GM21576 (cell line): ENCODE results near the gene GLIPR1.
A peak's percentile ranks its signal among the peaks of the same experiment; 100 is the strongest.
"Not testable (repeated sequence)": the region's sequence is repeated elsewhere in the genome, so short reads cannot be mapped to it uniquely, and the experiment has no call there.

Experiments
- ATAC-seq: cut with Tn5 transposase; IDR thresholded peaks from one replicate; pipeline ENCODE4 v1.9.1; 2021; ENCODE audit warnings: mild to moderate bottlenecking, moderate library complexity; ENCODE audit not compliant: unreplicated experiment

GLIPR1 gene

GRCh38 chr12:75471902-75472890, 8.4 kb upstream of the GLIPR1 start:
- ATAC-seq, result peak; percentile 86

- no peak for ATAC-seq
These were observed 6.4 kb upstream of the GLIPR1 start for GRCh38 chr12:75474116-75474515.

- no peak for ATAC-seq
These were observed 4.5 kb upstream of the GLIPR1 start for GRCh38 chr12:75476071-75476470.

GRCh38 chr12:75477137-75477536, 3.4 kb upstream of the GLIPR1 start:
- no peak for ATAC-seq

GRCh38 chr12:75478116-75478794, 2.3 kb upstream of the GLIPR1 start:
- no peak for ATAC-seq

- peak; percentile 32 for ATAC-seq
These were observed 543 bp upstream of the GLIPR1 start for GRCh38 chr12:75479963-75480461.

- ATAC-seq, result peak; percentile 17
These were observed 604 bp downstream of the GLIPR1 start for GRCh38 chr12:75481013-75481705.

- no peak for ATAC-seq
These were observed 1.2 kb downstream of the GLIPR1 start for GRCh38 chr12:75481774-75482173.

- peak; percentile 19 for ATAC-seq
These were observed 2.1 kb downstream of the GLIPR1 start for GRCh38 chr12:75482646-75483045.

- ATAC-seq, result no peak
These were observed 2.9 kb downstream of the GLIPR1 start for GRCh38 chr12:75483431-75483830.

GRCh38 chr12:75484450-75484849, 3.9 kb downstream of the GLIPR1 start:
- ATAC-seq, result not testable (repeated sequence)

- no peak for ATAC-seq
These were observed 6.8 kb downstream of the GLIPR1 start for GRCh38 chr12:75487308-75487707.

GRCh38 chr12:75488553-75488952, 8.0 kb downstream of the GLIPR1 start:
- no peak for ATAC-seq

- no peak for ATAC-seq
These were observed 8.6 kb downstream of the GLIPR1 start for GRCh38 chr12:75489187-75489586.

GRCh38 chr12:75489613-75490210, 9.2 kb downstream of the GLIPR1 start:
- ATAC-seq, result peak; percentile 84

GRCh38 chr12:75491169-75491568, 10.6 kb downstream of the GLIPR1 start:
- no peak for ATAC-seq

- ATAC-seq, result no peak
These were observed 22.9 kb downstream of the GLIPR1 start for GRCh38 chr12:75503459-75503858.

- no peak for ATAC-seq
These were observed 23.3 kb downstream of the GLIPR1 start for GRCh38 chr12:75503866-75504265.

- ATAC-seq, result no peak
These were observed 25.3 kb downstream of the GLIPR1 start for GRCh38 chr12:75505706-75506312.

GRCh38 chr12:75507086-75507485, 26.5 kb downstream of the GLIPR1 start:
- ATAC-seq, result no peak
